DND-41 (cell line): ENCODE results near the gene PPP1R14C.

Experiments
- ATAC-seq: fragments of 200-7000 bp; cut with Tn5 transposase; 3 replicates; pipeline ENCODE4 v1.9.1; 2021; ENCODE audit warnings: low read depth; ENCODE audit not compliant: insufficient read depth
- DNase-seq: peaks from one replicate; pipeline ENCODE4 v3.0.0-alpha.2; 2020
- H2AFZ ChIP-seq: 2 replicates; pipeline ENCODE4 v1.6.0; 2012; ENCODE audit warnings: low read depth, low read length
- H3K27ac ChIP-seq: 2 replicates; pipeline ENCODE4 v1.5.1; 2012; ENCODE audit warnings: low read length, inconsistent platforms
- H3K27me3 ChIP-seq: fragments of 200-600 bp; sonication (generic); 2 replicates; pipeline ENCODE4 v1.6.0; 2012; ENCODE audit warnings: low read length, mild to moderate bottlenecking, inconsistent platforms; ENCODE audit not compliant: insufficient read depth, poor library complexity
- H3K36me3 ChIP-seq: 2 replicates; pipeline ENCODE4 v1.5.1; 2012; ENCODE audit warnings: low read length, inconsistent platforms; ENCODE audit not compliant: insufficient read depth
- H3K4me1 ChIP-seq: 2 replicates; pipeline ENCODE4 v1.5.1; 2012; ENCODE audit warnings: mild to moderate bottlenecking, low read length; ENCODE audit not compliant: insufficient read depth
- H3K4me2 ChIP-seq: 2 replicates; pipeline ENCODE4 v1.6.0; 2012; ENCODE audit warnings: mild to moderate bottlenecking, moderate library complexity, low read length, inconsistent platforms; ENCODE audit not compliant: insufficient read depth
- H3K4me3 ChIP-seq, 2 experiments: fragments of 200-600 bp in 1 of 2; shearing (Covaris generic) in 1 of 2; 2 replicates each; pipeline ENCODE4 v1.5.1; 2012 to 2016; ENCODE audit warnings: inconsistent platforms in 2 of 2, low read length in 2 of 2, mild to moderate bottlenecking in 2 of 2, low read depth in 1 of 2, moderate library complexity in 1 of 2
- H3K79me2 ChIP-seq: 2 replicates; pipeline ENCODE4 v1.6.0; 2012; ENCODE audit warnings: low read length, inconsistent platforms; ENCODE audit not compliant: insufficient read depth
- H3K9ac ChIP-seq: 2 replicates; pipeline ENCODE4 v1.6.0; 2012; ENCODE audit warnings: low read depth, mild to moderate bottlenecking, inconsistent platforms, low read length, moderate library complexity
- H3K9me3 ChIP-seq: 2 replicates; pipeline ENCODE4 v1.5.1; 2012; ENCODE audit warnings: low read length, moderate library complexity, mild to moderate bottlenecking, inconsistent platforms; ENCODE audit not compliant: insufficient read depth, severe bottlenecking
- H4K20me1 ChIP-seq: 2 replicates; pipeline ENCODE4 v1.6.0; 2012; ENCODE audit warnings: low read length; ENCODE audit not compliant: insufficient read depth
- CTCF ChIP-seq: IDR thresholded peaks from 2 replicates; pipeline ENCODE4 v1.5.1; 2012; ENCODE audit warnings: borderline replicate concordance, low read length, moderate library complexity, mild to moderate bottlenecking; ENCODE audit not compliant: poor library complexity, severe bottlenecking; ENCODE audit errors: extremely low read depth
- EZH2 ChIP-seq: IDR thresholded peaks from 3 replicates; pipeline ENCODE4 v1.6.1; 2012; ENCODE audit warnings: borderline replicate concordance, low read depth, mild to moderate bottlenecking, moderate library complexity, low read length, inconsistent platforms; ENCODE audit not compliant: severe bottlenecking

Gene PPP1R14C

GRCh38 chr6:150156460-150156859 is 13.6 kb downstream of the PPP1R14C start:
- Histone ChIP-seq H3K4me1 (no peaks in the 10 kb centered on the region), H3K27me3 (no peaks in the 10 kb centered on the region), H3K79me2 (no peaks in the 10 kb centered on the region), H3K4me2 (no peak overlapping the region), H3K4me3 (no peak overlapping the region), H3K36me3 (no peaks in the 10 kb centered on the region), H3K27ac (no peak overlapping the region), H3K9me3 (no peaks in the 10 kb centered on the region), H4K20me1 (no peaks in the 10 kb centered on the region), H2AFZ (no peak overlapping the region), H3K9ac (no peak overlapping the region)
- ATAC-seq (no peak), DNase-seq (no peak)
- no peak for TF ChIP-seq EZH2
- no peak for TF ChIP-seq CTCF

- no peak overlapping the region for H3K27ac ChIP-seq
- ATAC-seq, result no peak
- no peak for DNase-seq
- H3K79me2 ChIP-seq, result no peaks in the 10 kb centered on the region
- no peak overlapping the region for H3K9ac ChIP-seq
- no peak overlapping the region for H2AFZ ChIP-seq
- no peaks in the 10 kb centered on the region for H3K36me3 ChIP-seq
- H4K20me1 ChIP-seq, result no peaks in the 10 kb centered on the region
- no peaks in the 10 kb centered on the region for H3K9me3 ChIP-seq
- TF ChIP-seq EZH2 (no peak), CTCF (no peak)
- no peak overlapping the region for H3K4me2 ChIP-seq
- H3K4me1 ChIP-seq, result no peaks in the 10 kb centered on the region
- H3K27me3 ChIP-seq, result no peaks in the 10 kb centered on the region
- no peak overlapping the region for H3K4me3 ChIP-seq
Observed at GRCh38 chr6:150157081-150157480, 14.2 kb downstream of the PPP1R14C start.

GRCh38 chr6:150159757-150160156 is 16.9 kb downstream of the PPP1R14C start:
- Histone ChIP-seq H3K27ac (no peak overlapping the region), H3K9ac (no peak overlapping the region), H4K20me1 (no peaks in the 10 kb centered on the region), H3K4me3 (no peak overlapping the region), H3K9me3 (no peaks in the 10 kb centered on the region), H3K4me1 (no peaks in the 10 kb centered on the region), H2AFZ (no peak overlapping the region), H3K27me3 (no peaks in the 10 kb centered on the region), H3K4me2 (no peak overlapping the region), H3K79me2 (no peaks in the 10 kb centered on the region), H3K36me3 (no peaks in the 10 kb centered on the region)
- TF ChIP-seq CTCF (no peak), EZH2 (no peak)
- ATAC-seq (no peak), DNase-seq (no peak)

- Histone ChIP-seq H3K27me3 (no peaks in the 10 kb centered on the region), H3K27ac (no peak overlapping the region), H4K20me1 (no peaks in the 10 kb centered on the region), H3K9me3 (no peaks in the 10 kb centered on the region), H3K79me2 (no peaks in the 10 kb centered on the region), H3K4me1 (no peaks in the 10 kb centered on the region), H3K4me2 (no peak overlapping the region), H3K9ac (no peak overlapping the region), H3K4me3 (no peak overlapping the region), H2AFZ (no peak overlapping the region), H3K36me3 (no peaks in the 10 kb centered on the region)
- TF ChIP-seq CTCF (no peak), EZH2 (no peak)
- DNase-seq, result no peak
- no peak for ATAC-seq
Observed at GRCh38 chr6:150163970-150164369, 21.1 kb downstream of the PPP1R14C start.
